PC-3 (cell line): Measurements from ENCODE around the gene MYL7. TPM values are rescaled to one million over a fixed set of nuclear protein-coding genes. Genes with fewer than 3 reads are reported as not detected.

Source experiments
- ATAC-seq: fragments of 200-7000 bp; cut with Tn5 transposase; 2 replicates; pipeline ENCODE4 v1.9.1; 2020; ENCODE audit warnings: mild to moderate bottlenecking, moderate library complexity
- BruUV-seq: library from RNA; stranded (reverse); fragments of 400-500 nt; replicated peaks from 2 replicates; lab custom pipeline; 2021; lab: Mats Ljungman, UMichigan
- CTCF ChIA-PET: fragments of 300-600 bp; sonication (Branson Sonifier 250); formaldehyde crosslinking; loops from one replicate; lab custom pipeline; 2022; ENCODE audit warnings: antibody characterized with exemption; lab: Charles Lee
- POLR2A ChIA-PET: fragments of 300-600 bp; sonication (Branson Sonifier 250); formaldehyde crosslinking; loops from one replicate; lab custom pipeline; 2022; ENCODE audit warnings: antibody characterized with exemption; ENCODE audit not compliant: unreplicated experiment; lab: Charles Lee
- DNase-seq: peaks from one replicate; pipeline ENCODE4 v3.0.0-alpha.2; 2015
- H2AFZ ChIP-seq: fragments of 300-600 bp; sonication (generic); 2 replicates; pipeline ENCODE4 v1.6.0; 2016; ENCODE audit warnings: antibody characterized with exemption, low read length
- H3F3A ChIP-seq: fragments of 300-600 bp; sonication (generic); one replicate; pipeline ENCODE4 v1.6.0; 2017; ENCODE audit warnings: antibody characterized with exemption, low read length, control low read depth, mild to moderate bottlenecking; ENCODE audit not compliant: unreplicated experiment
- H3K27ac ChIP-seq: fragments of 300-600 bp; sonication (generic); 2 replicates; pipeline ENCODE4 v1.5.1; 2016; ENCODE audit warnings: mild to moderate bottlenecking, low read length
- H3K27me3 ChIP-seq: fragments of 300-600 bp; sonication (generic); 2 replicates; pipeline ENCODE4 v1.6.1; 2016; ENCODE audit warnings: low read length, mixed read lengths
- H3K36me3 ChIP-seq: fragments of 300-600 bp; sonication (generic); 2 replicates; pipeline ENCODE4 v1.6.1; 2016; ENCODE audit warnings: low read depth, mixed run types, low read length, mixed read lengths
- H3K4me1 ChIP-seq: fragments of 300-600 bp; sonication (generic); 2 replicates; pipeline ENCODE4 v1.5.1; 2016; ENCODE audit warnings: low read length; ENCODE audit not compliant: insufficient read depth
- H3K4me2 ChIP-seq: fragments of 300-600 bp; sonication (generic); 2 replicates; pipeline ENCODE4 v1.6.0; 2016; ENCODE audit warnings: low read length
- H3K4me3 ChIP-seq: fragments of 300-600 bp; sonication (generic); 2 replicates; pipeline ENCODE4 v1.5.1; 2016; ENCODE audit warnings: mild to moderate bottlenecking, low read length, mixed read lengths
- H3K79me2 ChIP-seq: fragments of 300-600 bp; sonication (generic); 2 replicates; pipeline ENCODE4 v1.6.1; 2017; ENCODE audit warnings: low read length, mixed read lengths
- H3K9ac ChIP-seq: fragments of 300-600 bp; sonication (generic); 2 replicates; pipeline ENCODE4 v1.6.0; 2016; ENCODE audit warnings: mild to moderate bottlenecking, low read length
- H3K9me2 ChIP-seq: fragments of 300-600 bp; sonication (generic); replicated peaks from 2 replicates; pipeline ENCODE4 v1.6.1; 2016; ENCODE audit warnings: mixed run types, low read length, mixed read lengths
- H3K9me3 ChIP-seq: fragments of 300-600 bp; sonication (generic); 2 replicates; pipeline ENCODE4 v1.6.1; 2016; ENCODE audit warnings: low read length, mixed read lengths
- H4K20me1 ChIP-seq: fragments of 300-600 bp; sonication (generic); 2 replicates; pipeline ENCODE4 v1.6.1; 2016; ENCODE audit warnings: low read length, mixed read lengths
- EZH2 ChIP-seq: fragments of 300-600 bp; sonication (generic); IDR thresholded peaks from one replicate; pipeline ENCODE4 v1.6.1; 2017; ENCODE audit warnings: antibody characterized with exemption, mild to moderate bottlenecking, low read length; ENCODE audit not compliant: unreplicated experiment
- EZH2phosphoT487 ChIP-seq: fragments of 300-600 bp; sonication (generic); IDR thresholded peaks from 2 replicates; pipeline ENCODE4 v1.6.1; 2018; ENCODE audit warnings: mild to moderate bottlenecking, antibody characterized with exemption, low read length, borderline replicate concordance
- intact Hi-C: fragments of 100-400 bp; cut with micrococcal nuclease; formaldehyde crosslinking; loops from 2 replicates; pipeline ENCODE4 v1.9.0; 2023
- total RNA-seq: library from RNA; depleted of rRNA; stranded (reverse); fragments of >200 nt; gene quantifications from 2 replicates; pipeline ENCODE4 v1.2.3, GENCODE V29; 2014; rRNA removed
- TF ChIP-seq, protein P1 (sequence below): fragments of 300-600 bp; sonication (generic); conservative IDR thresholded peaks from 2 replicates; pipeline ENCODE4 v1.5.1; 2017; ENCODE audit warnings: antibody characterized with exemption, low read depth, mild to moderate bottlenecking, low read length

Gene MYL7
- total RNA-seq, 1 experiment from 2014 or later = not detected

DNA sequence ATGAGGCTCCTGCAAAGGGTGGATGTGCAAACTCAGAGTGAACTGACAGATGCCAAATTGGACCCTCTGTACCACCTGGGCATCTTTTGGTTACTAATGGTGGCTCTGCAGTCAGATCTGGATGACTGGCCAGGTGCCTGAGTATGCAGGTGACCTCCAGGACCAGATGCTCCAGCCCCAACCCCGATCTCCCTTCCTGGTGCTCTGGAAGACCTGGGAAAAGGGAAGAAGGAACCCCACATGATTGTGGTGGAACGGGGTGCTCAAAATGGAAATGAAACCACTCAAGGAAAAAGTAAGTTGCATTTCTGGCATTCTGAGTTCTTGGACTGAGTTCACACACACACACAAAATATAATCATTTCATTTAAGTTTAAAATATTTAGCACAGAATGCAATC is 46.8 kb downstream of the MYL7 start:
- intact Hi-C loops = no loop called here
- Histone ChIP-seq H3K4me1 (peaks cover 2% of the 10 kb centered on the region; the same call in 1 of the 2 replicates), H4K20me1 (no peaks in the 10 kb centered on the region), H3K4me2 (no peak overlapping the region), H3K27me3 (no peaks in the 10 kb centered on the region), H3K4me3 (no peak overlapping the region), H3F3A (no peaks in the 10 kb centered on the region), H3K9me3 (no peaks in the 10 kb centered on the region), H3K27ac (no peak overlapping the region), H3K36me3 (no peaks in the 10 kb centered on the region), H2AFZ (no peak overlapping the region), H3K9me2 (no peaks in the 10 kb centered on the region), H3K9ac (no peak overlapping the region), H3K79me2 (no peaks in the 10 kb centered on the region)
- DNase-seq (no peak), ATAC-seq (no peak)
- no peak for TF ChIP-seq EZH2phosphoT487
- TF ChIP-seq, protein P1, sequence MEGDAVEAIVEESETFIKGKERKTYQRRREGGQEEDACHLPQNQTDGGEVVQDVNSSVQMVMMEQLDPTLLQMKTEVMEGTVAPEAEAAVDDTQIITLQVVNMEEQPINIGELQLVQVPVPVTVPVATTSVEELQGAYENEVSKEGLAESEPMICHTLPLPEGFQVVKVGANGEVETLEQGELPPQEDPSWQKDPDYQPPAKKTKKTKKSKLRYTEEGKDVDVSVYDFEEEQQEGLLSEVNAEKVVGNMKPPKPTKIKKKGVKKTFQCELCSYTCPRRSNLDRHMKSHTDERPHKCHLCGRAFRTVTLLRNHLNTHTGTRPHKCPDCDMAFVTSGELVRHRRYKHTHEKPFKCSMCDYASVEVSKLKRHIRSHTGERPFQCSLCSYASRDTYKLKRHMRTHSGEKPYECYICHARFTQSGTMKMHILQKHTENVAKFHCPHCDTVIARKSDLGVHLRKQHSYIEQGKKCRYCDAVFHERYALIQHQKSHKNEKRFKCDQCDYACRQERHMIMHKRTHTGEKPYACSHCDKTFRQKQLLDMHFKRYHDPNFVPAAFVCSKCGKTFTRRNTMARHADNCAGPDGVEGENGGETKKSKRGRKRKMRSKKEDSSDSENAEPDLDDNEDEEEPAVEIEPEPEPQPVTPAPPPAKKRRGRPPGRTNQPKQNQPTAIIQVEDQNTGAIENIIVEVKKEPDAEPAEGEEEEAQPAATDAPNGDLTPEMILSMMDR = no peak
- TF ChIP-seq EZH2 = no peak
- BruUV-seq = no TSS peak
- POLR2A ChIA-PET = no interaction called here
- CTCF ChIA-PET = no interaction called here

GRCh38 chr7:44093102-44093641 is 48.0 kb downstream of the MYL7 start:
- no peaks in the 10 kb centered on the region for H3F3A ChIP-seq
- no peaks in the 10 kb centered on the region for H4K20me1 ChIP-seq
- DNase-seq = no peak
- no peaks in the 10 kb centered on the region for H3K79me2 ChIP-seq
- no peak overlapping the region for H3K4me3 ChIP-seq
- H2AFZ ChIP-seq = no peak overlapping the region
- no peak overlapping the region for H3K27ac ChIP-seq
- POLR2A ChIA-PET = no interaction called here
- intact Hi-C loops = no loop called here
- TF ChIP-seq, protein P1 = no peak
- TF ChIP-seq EZH2phosphoT487 = no peak
- no peak for TF ChIP-seq EZH2
- no TSS peak for BruUV-seq
- H3K9me3 ChIP-seq = no peaks in the 10 kb centered on the region
- ATAC-seq = no peak
- no peaks in the 10 kb centered on the region for H3K36me3 ChIP-seq
- no peaks in the 10 kb centered on the region for H3K9me2 ChIP-seq
- H3K27me3 ChIP-seq = no peaks in the 10 kb centered on the region
- CTCF ChIA-PET = no interaction called here
- no peak overlapping the region for H3K9ac ChIP-seq
- peaks cover 13% of the 10 kb centered on the region for H3K4me1 ChIP-seq
- no peak overlapping the region for H3K4me2 ChIP-seq

Other genes starting within 250 kb of the MYL7 start
- 29.8 and 33.2 TPM in 2 replicates for gene URGCP, start 234.7 kb downstream of the MYL7 start, total RNA-seq
- 11.8 and 17.7 TPM in 2 replicates for gene UBE2D4, start 214.9 kb downstream of the MYL7 start, total RNA-seq
- not detected in 2 replicates for gene SPDYE1, start 143.4 kb downstream of the MYL7 start, total RNA-seq
- 108 and 152 TPM in 2 replicates for gene DBNL, start 96.6 kb downstream of the MYL7 start, total RNA-seq
- gene PGAM2, start 75.8 kb downstream of the MYL7 start, total RNA-seq = 0.35 and 0.95 TPM in 2 replicates
- 19.6 and 21.2 TPM in 2 replicates for gene POLM, start 58.8 kb downstream of the MYL7 start, total RNA-seq
- not detected in 2 replicates for gene AEBP1, start 37.0 kb downstream of the MYL7 start, total RNA-seq
- 224 and 225 TPM in 2 replicates for gene POLD2, start 17.8 kb downstream of the MYL7 start, total RNA-seq
- not detected in 2 replicates for gene GCK, start 48.1 kb upstream of the MYL7 start, total RNA-seq
- 133 and 147 TPM in 2 replicates for gene YKT6, start 59.6 kb upstream of the MYL7 start, total RNA-seq
- 0.69 and 1.2 TPM in 2 replicates for gene CAMK2B, start 184.3 kb upstream of the MYL7 start, total RNA-seq